Psoas muscle (tissue), 8 donors: ENCODE results near the gene ZNF780B. TPM values are rescaled to one million over a fixed set of nuclear protein-coding genes. Genes with fewer than 3 reads are reported as not detected.
A peak's percentile ranks its signal among the peaks of the same experiment; 100 is the strongest.

ENCODE experiments used
- ATAC-seq, 4 donors: fragments of 200-7000 bp; cut with Tn5 transposase; one replicate each; pipeline ENCODE4 v1.9.1; 2020; ENCODE audit warnings: moderate library complexity in 3 of 4, mild to moderate bottlenecking in 2 of 4
- DNase-seq, 2 donors: peaks; one replicate each; pipeline ENCODE4 v3.0.0-alpha.2; 2020
- H3K27ac ChIP-seq: fragments of 200-600 bp; one replicate; pipeline ENCODE4 v1.8.0; 2022
- H3K27me3 ChIP-seq, 3 donors: fragments of 200-600 bp in 1 of 3; one replicate each; pipeline versions ENCODE4 v1.6.1 to v1.8.0; 2013 to 2022; ENCODE audit warnings: low read length in 2 of 3, mild to moderate bottlenecking in 2 of 3, moderate library complexity in 1 of 3; ENCODE audit not compliant: insufficient read depth in 3 of 3
- H3K36me3 ChIP-seq, 2 donors: fragments of 200-600 bp in 1 of 2; one replicate each; pipeline versions ENCODE4 v1.6.1 to v1.8.0; 2013 to 2022; ENCODE audit warnings: low read depth in 1 of 2, mild to moderate bottlenecking in 1 of 2, moderate library complexity in 1 of 2; ENCODE audit not compliant: insufficient read depth in 1 of 2
- H3K4me1 ChIP-seq: fragments of 200-600 bp; one replicate; pipeline ENCODE4 v1.8.0; 2022
- H3K4me3 ChIP-seq: fragments of 200-600 bp; one replicate; pipeline ENCODE4 v1.8.0; 2022; ENCODE audit warnings: mild to moderate bottlenecking
- H3K9me3 ChIP-seq: fragments of 200-600 bp; one replicate; pipeline ENCODE4 v1.8.0; 2022
- WGBS, 3 donors: extraction: QIAGEN DNeasy Blood & Tissue Kit; methylation state at CpG; one replicate each; pipeline versions ENCODE4 v1.1.6 to v1.1.7; 2013; 5-methylcytosine and 5-hydroxymethylcytosine counted together
- intact Hi-C, 2 donors: fragments of 100-400 bp; cut with DNase I; formaldehyde crosslinking; loops; one replicate each; pipeline versions ENCODE4 v1.11.0 to v1.14.2; 2022
- polyA plus RNA-seq, 3 donors: library from polyadenylated mRNA; stranded (reverse); fragments of 200-250 nt; gene quantifications; one replicate each; pipeline ENCODE4 v1.2.3, GENCODE V29; 2013
- total RNA-seq, 4 donors: library from RNA; stranded (reverse); fragmentation: NEBNext Ultra II Directional in 2 of 4; extraction: Animal tissue kit (Norgen Biotek cat#: 25700) in 2 of 4; gene quantifications; one replicate each; pipeline versions ENCODE4 v1.2.1 to v1.2.4, GENCODE V29; 2021 to 2023
- TF ChIP-seq, protein P1 (sequence below): fragments of 200-600 bp; IDR thresholded peaks from one replicate; pipeline ENCODE4 v1.8.0; 2022; ENCODE audit warnings: antibody characterized with exemption
- donor health status: healthy with polysubstance abuse.
- donor health status: DM: no; HTN: no; CAD: no; lungs with moderate emphysema.
- donor health status: Bipolar disorder and iron deficiency.
- donor health status: healthy.
- donor health status: DM: yes; HTN: yes; CAD: no.
- donor health status: DM: no; HTN: no; CAD: no.
- donor health status: DM: no; HTN: no; CAD: no.
- donor health status: DM: yes; HTN: yes; CAD: no.

ZNF780B gene
- total and polyA plus RNA-seq, 7 donors = 1.7 to 9.1 (median 5.1) TPM

DNA sequence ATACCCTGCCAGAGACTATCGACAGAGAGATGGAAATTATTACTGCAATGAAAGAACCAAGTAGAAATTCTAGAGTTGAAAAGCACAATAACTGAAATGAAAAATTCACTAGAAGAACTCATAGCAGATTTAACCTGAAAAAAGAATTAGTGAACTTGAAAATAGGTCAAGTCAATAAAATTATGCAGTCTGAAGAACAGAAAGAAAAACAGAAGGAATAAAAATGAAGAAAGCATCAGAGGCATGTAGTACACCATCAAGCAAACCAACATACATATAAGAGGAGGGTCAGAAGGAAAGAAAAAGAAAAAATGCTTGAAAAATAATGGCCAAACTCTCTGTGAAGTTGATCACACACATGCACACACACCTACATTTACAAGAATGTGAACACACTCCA lies 3.6 kb upstream of the ZNF780B start:
- H3K9me3 ChIP-seq = peaks cover 45% of the 10 kb centered on the region
- intact Hi-C loops = no loop called here
- 93 to 96% (median 95%) methylated on average over 1 of the region's 1 CpG for WGBS, 3 donors

DNA sequence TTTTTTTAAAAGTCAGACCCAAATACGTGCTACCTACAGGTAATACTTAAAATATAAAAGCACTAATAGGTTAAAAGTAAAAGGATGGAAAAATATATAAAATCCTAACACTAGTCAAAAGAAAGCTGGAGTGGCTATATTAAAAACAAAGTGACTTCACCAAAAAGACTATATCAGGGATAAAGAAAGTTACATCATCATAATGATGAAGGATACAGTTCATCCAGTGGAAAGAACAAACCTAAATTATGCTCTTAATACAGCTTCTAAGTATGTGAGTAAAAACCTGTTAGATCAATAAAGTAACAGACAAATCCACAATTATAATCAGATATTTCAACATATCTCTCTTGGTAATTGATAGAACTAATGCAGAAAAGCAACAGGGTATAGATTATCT lies 1.1 kb upstream of the ZNF780B start:
- no peaks in the 10 kb centered on the region for H3K27me3 ChIP-seq
- ATAC-seq (no peak), DNase-seq (no peak)
- 87 to 93% (median 87%) methylated on average over 1 of the region's 1 CpG for WGBS, 3 donors
- peaks cover 45% of the 10 kb centered on the region for H3K9me3 ChIP-seq
- peaks cover 10% of the 10 kb centered on the region for H3K4me1 ChIP-seq
- peak overlapping the region; percentile 87 for H3K4me3 ChIP-seq
- TF ChIP-seq, protein P1, sequence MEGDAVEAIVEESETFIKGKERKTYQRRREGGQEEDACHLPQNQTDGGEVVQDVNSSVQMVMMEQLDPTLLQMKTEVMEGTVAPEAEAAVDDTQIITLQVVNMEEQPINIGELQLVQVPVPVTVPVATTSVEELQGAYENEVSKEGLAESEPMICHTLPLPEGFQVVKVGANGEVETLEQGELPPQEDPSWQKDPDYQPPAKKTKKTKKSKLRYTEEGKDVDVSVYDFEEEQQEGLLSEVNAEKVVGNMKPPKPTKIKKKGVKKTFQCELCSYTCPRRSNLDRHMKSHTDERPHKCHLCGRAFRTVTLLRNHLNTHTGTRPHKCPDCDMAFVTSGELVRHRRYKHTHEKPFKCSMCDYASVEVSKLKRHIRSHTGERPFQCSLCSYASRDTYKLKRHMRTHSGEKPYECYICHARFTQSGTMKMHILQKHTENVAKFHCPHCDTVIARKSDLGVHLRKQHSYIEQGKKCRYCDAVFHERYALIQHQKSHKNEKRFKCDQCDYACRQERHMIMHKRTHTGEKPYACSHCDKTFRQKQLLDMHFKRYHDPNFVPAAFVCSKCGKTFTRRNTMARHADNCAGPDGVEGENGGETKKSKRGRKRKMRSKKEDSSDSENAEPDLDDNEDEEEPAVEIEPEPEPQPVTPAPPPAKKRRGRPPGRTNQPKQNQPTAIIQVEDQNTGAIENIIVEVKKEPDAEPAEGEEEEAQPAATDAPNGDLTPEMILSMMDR = no peak
- H3K36me3 ChIP-seq = no peaks in the 10 kb centered on the region
- intact Hi-C loops = no loop called here
- H3K27ac ChIP-seq = no peak overlapping the region

More for the DNA sequence above, 3.6 kb upstream of the ZNF780B start:
- Histone ChIP-seq H3K4me3 (no peak overlapping the region), H3K4me1 (peaks cover 7% of the 10 kb centered on the region), H3K36me3 (no peaks in the 10 kb centered on the region), H3K27me3 (no peaks in the 10 kb centered on the region), H3K27ac (no peak overlapping the region)
- TF ChIP-seq, protein P1 = no peak
- ATAC-seq (no peak), DNase-seq (no peak)

DNA sequence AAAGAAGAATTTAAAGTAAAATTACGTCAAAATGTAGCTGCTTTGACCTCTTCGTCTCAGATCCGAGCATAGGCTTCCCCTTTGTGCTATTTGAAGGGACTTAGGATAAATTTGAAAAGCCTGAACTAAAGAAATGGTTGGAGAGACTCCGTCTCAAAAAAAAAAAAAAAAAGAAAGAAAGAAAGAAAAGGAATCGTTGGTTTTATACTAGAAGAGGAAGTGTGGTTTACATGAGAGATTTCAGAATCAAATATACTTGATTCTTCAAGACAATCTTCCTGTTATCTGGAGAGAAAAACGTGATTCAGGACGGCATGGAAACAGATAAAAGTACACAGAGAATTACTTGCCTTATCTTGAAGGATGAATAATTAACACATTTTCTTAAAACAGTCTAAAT lies 474 bp upstream of the ZNF780B start:
- Histone ChIP-seq H3K4me1 (peaks cover 10% of the 10 kb centered on the region), H3K27ac (peak overlapping the region; percentile 84), H3K9me3 (peaks cover 48% of the 10 kb centered on the region), H3K27me3 (no peaks in the 10 kb centered on the region), H3K4me3 (peak overlapping the region; percentile 87), H3K36me3 (no peaks in the 10 kb centered on the region)
- ATAC-seq = no peak
- intact Hi-C loops = no loop called here
- DNase-seq = no peak
- 5 to 10% (median 7%) methylated on average over 7 of the region's 7 CpGs for WGBS, 3 donors
- TF ChIP-seq, protein P1 = no peak

DNA sequence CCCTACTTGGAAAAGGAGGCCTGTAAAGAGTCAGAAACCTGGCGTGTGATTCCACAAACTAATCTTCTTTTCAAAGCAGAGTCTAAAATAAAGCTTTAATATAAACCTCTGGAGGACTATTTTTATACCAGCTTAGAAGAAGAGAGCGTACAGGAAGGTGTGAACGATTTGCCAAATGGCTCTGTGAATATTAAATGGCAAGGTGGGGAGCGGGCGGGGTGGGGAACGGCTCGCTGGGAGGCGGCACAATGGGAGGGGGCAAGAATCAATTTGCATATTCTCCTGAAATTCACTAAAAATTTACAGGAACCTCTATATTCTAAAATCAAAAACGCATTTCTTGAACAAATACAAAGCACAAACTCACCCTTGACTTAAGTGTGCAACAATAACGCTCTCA lies 982 bp downstream of the ZNF780B start:
- Histone ChIP-seq H3K4me3 (peak overlapping the region; percentile 87), H3K27ac (no peak overlapping the region), H3K27me3 (no peaks in the 10 kb centered on the region), H3K4me1 (peaks cover 10% of the 10 kb centered on the region), H3K9me3 (peaks cover 34% of the 10 kb centered on the region), H3K36me3 (no peaks in the 10 kb centered on the region)
- no peak for ATAC-seq
- TF ChIP-seq, protein P1 = no peak
- no peak for DNase-seq
- 38 to 41% (median 41%) methylated on average over 10 of the region's 10 CpGs for WGBS, 3 donors
- intact Hi-C loops = no loop called here

DNA sequence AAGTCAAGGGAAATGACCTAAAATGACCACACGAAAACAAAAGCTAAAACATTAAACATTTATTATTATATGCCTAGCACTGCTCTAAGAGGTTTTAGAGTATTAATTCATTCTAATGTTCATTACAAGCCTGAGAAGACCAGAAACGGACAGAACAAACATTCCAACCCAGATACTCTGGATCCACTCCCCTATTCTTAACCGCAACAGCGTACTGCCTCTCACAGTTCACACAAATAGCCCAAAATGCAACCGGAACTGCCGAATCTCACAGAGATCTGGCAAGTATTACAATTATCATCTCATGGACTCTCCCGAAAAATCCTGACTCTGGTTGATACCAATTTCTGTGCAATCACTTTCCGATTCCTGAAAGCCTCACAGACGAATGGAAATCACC lies 1.4 kb downstream of the ZNF780B start:
- intact Hi-C loops = no loop called here

More for the DNA sequence above, 1.4 kb downstream of the ZNF780B start:
- DNase-seq (no peak), ATAC-seq (no peak)
- Histone ChIP-seq H3K4me1 (peaks cover 10% of the 10 kb centered on the region), H3K9me3 (peaks cover 30% of the 10 kb centered on the region), H3K27me3 (no peaks in the 10 kb centered on the region), H3K36me3 (no peaks in the 10 kb centered on the region), H3K4me3 (peak overlapping the region; percentile 87), H3K27ac (no peak overlapping the region)
- 87 to 88% (median 88%) methylated on average over 9 of the region's 9 CpGs for WGBS, 3 donors
- TF ChIP-seq, protein P1 = no peak
